GM10248 (cell line): Measurements from ENCODE around the gene SMYD3.

Source experiments
- CTCF ChIA-PET: fragments of 300-600 bp; sonication (Branson Sonifier 250); formaldehyde crosslinking; extraction: SDS; loops from one replicate; lab custom pipeline; 2021; ENCODE audit warnings: antibody characterized with exemption; lab: Yijun Ruan, JAX
- POLR2A ChIA-PET: fragments of 350-650 bp; sonication (Branson Sonifier 250); formaldehyde crosslinking; extraction: SDS; loops from one replicate; lab custom pipeline; 2020; ENCODE audit warnings: antibody characterized with exemption; lab: Yijun Ruan, JAX
- DNase-seq: peaks from one replicate; pipeline ENCODE4 v3.0.0; 2012; ENCODE audit errors: extremely low spot score
- TF ChIP-seq, protein P1 (sequence below): IDR thresholded peaks from 2 replicates; pipeline ENCODE4 v1.5.1; 2012; ENCODE audit warnings: mild to moderate bottlenecking, low read depth; ENCODE audit errors: extremely low read depth, missing control alignments, control extremely low read depth

The SMYD3 gene

DNA sequence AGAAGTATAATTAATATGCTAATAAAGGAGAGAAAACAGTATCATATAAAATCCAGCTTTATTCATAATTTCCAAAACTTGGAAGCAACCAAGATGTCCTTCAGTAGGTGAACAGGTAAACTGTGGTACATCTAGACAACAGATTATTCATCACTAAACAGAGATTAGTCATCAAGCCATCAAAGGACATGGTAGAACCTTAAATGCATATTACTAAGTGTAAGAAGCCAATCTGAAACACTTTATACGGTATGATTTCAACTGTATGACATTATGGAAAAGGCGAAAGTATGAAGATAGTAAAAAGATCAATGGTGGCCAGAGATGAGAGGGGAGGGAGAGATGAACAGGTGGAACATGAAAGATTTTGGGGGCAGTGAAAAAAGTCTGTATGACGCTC is 541.7 kb downstream of the SMYD3 start:
- POLR2A ChIA-PET, result no interaction called here
- TF ChIP-seq, protein P1, sequence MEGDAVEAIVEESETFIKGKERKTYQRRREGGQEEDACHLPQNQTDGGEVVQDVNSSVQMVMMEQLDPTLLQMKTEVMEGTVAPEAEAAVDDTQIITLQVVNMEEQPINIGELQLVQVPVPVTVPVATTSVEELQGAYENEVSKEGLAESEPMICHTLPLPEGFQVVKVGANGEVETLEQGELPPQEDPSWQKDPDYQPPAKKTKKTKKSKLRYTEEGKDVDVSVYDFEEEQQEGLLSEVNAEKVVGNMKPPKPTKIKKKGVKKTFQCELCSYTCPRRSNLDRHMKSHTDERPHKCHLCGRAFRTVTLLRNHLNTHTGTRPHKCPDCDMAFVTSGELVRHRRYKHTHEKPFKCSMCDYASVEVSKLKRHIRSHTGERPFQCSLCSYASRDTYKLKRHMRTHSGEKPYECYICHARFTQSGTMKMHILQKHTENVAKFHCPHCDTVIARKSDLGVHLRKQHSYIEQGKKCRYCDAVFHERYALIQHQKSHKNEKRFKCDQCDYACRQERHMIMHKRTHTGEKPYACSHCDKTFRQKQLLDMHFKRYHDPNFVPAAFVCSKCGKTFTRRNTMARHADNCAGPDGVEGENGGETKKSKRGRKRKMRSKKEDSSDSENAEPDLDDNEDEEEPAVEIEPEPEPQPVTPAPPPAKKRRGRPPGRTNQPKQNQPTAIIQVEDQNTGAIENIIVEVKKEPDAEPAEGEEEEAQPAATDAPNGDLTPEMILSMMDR, result no peak
- CTCF ChIA-PET, result no interaction called here
- no peak for DNase-seq

DNA sequence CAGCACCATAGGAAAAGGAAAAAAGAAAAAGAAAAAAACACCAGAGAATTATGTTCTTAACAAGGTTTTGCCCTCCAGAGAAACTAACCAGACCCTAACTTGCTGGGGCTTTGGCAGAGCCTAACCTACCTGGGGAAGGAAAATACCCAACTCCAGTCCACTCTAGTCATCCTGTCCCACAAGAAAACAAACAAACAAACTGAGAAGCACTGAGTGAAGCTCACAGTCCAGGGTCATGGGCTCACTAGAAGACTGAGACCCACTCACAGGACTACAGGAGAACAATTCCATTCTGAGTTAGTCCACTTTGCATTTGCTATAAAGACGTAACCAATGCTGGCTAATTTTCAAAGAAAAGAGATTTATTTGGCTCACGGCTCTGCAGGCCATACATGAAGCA is 543.4 kb downstream of the SMYD3 start:
- TF ChIP-seq, protein P1, result no peak
- ChIA-PET POLR2A (no interaction called here), CTCF (interaction anchor here (0.7 kb wide), 1 partner anchor 9 kb away, joined by 3 read pairs; no protein-coding TSS in a partner anchor)
- no peak for DNase-seq

- DNase-seq, result no peak
- TF ChIP-seq, protein P1, result no peak
- ChIA-PET POLR2A (no interaction called here), CTCF (interaction anchor here (0.8 to 1.5 kb wide), 3 partner anchors 9 to 21 kb away, joined by 3 to 6 read pairs (median 4); no protein-coding TSS in a partner anchor)
Observed at GRCh38 chr1:245962453-245962852, 544.6 kb downstream of the SMYD3 start.

DNA sequence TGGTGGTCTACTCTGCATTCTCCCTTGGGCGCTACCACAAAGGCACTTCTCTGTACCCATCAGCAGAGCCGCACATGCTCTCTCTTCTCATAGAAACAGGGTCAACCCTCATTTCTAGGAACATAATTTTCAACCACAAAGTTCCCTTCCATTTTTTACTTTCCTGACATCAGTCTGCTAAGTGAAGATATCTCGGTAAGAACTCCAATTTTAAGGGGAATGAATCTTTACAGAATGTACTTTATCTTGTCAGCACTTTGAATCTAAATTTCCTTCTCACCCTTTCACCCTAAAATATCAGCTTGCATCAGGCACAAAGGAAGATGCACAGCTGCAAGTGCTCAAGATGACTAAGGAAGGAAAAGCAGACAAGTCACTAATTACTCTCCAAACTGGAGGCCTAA is 545.9 kb downstream of the SMYD3 start:
- POLR2A ChIA-PET, result no interaction called here
- TF ChIP-seq, protein P1, result no peak
- CTCF ChIA-PET, result no interaction called here
- DNase-seq, result no peak

GRCh38 chr1:245960171-245960570 is 546.9 kb downstream of the SMYD3 start:
- ChIA-PET CTCF (no interaction called here), POLR2A (no interaction called here)
- no peak for DNase-seq

GRCh38 chr1:245958016-245958415 is 549.1 kb downstream of the SMYD3 start:
- ChIA-PET POLR2A (no interaction called here), CTCF (interaction anchor here (0.8 to 2.3 kb wide), 6 partner anchors 10 to 805 kb away, joined by 3 to 5 read pairs (median 4); no protein-coding TSS in a partner anchor)
- TF ChIP-seq, protein P1, result no peak
- DNase-seq, result no peak

More at GRCh38 chr1:245960171-245960570, 546.9 kb downstream of the SMYD3 start:
- TF ChIP-seq, protein P1, result no peak
